NCI-H128 (cell line): ENCODE results near the gene MGAM2.
"Not testable (repeated sequence)": the region's sequence is repeated elsewhere in the genome, so short reads cannot be mapped to it uniquely, and the experiment has no call there.

Source experiments
- DNase-seq: peaks from one replicate; lab custom pipeline; 2025; ENCODE audit not compliant: unreplicated experiment; lab: John Stamatoyannopoulos, UW

MGAM2 gene

DNA sequence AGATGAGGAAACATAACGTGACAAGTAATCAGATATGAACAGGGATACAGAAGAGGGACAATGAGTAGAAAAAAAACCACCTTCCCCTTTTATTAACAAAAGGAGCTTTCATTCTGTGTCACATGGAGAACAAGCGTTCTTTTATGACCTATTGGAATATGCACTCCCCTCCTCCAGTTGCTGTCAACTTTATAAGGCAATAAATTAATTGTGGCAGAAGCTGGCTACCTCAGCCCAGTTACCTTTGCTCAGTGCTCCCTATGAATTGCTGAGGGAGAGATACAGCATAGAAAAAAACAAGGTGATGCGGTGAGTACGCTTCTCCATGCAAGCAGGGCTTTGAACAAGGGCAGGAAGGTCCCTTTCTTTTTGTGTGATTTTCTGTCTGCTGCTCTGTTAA is at the start of gene MGAM2:
Gene MGAM2 (plus strand): TSS at position 220 of the 400 bp plus-strand sequence. CDS start 5,156 bp downstream, outside the sequence.
- no peak for DNase-seq

DNA sequence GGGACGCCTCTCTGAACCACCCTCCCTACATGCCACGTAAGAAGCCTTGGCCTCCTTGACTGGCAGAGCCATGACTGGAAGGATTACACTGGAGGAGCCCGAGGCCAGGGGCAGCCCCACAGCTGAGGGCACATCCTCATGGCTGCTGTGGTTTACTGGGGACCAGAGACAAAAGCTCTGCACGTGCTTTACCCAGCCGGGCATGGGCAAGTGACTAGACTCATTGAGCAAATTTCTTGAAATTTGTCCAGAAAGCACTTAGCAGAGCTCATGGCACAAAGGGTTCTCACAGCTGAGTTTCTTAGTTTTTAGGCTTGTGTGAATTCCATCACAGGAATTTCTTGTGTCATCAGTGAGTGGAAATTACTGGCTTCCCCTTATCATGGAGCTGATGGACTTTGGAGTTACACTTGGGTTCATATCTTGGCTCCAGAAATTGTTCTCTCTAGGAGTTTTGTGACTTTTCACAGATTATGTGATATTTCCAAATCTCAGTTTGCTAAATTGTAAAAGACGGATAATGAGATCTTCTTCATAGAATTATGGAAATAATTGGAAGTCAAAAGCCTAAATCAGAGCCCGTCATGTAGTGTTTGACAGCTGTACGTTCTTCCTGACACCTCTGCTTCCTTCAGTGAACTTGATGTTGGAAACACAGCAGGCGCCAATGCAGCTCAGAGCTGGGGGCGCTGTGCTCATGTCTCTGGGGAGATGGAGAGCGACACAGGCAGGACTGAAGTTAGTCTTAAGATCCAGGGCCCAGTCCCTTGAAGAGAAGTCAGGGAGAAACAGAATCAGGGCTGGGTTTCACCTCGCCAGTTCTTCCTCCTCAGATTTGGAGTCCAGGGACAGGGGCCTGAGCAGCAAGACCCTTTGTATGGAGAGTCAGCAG is 47.7 kb upstream of the MGAM2 start:
- DNase-seq = no peak

DNA sequence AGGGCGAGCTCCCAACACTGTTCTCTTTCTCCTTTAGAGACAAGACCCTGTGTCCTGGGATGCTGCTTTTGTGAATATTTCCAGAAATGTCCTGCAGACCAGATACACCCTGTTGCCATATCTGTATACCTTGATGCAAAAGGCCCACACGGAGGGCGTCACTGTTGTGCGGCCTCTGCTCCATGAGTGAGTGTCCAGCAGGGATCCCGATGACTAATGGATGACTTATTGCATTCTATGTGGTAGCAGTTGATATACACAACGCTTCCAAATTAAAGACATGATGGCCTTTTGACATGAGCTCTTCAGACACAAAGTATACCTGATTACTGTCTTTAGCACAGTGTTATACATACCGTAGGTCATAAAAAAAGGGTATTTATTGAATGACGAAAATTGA is 45.0 kb upstream of the MGAM2 start:
- DNase-seq = no peak

DNA sequence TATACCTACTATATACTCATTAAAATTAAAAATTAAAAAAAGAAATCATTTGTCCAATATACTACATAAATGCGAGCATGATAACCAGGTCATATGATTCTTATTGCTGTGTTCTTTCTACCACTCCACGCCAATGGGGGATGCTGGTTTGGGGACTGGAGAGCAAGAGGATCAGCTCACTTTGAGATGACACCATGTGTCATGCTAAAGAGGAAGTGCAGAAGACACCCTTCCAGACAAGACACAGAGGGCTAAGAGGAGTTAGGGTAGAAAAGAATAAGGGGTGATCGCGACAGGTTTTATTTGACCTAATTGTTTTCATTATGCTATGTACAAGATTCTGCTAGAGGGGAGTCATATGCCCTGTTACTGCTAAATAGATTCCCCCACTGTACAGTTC is 33.8 kb upstream of the MGAM2 start:
- DNase-seq = no peak

DNA sequence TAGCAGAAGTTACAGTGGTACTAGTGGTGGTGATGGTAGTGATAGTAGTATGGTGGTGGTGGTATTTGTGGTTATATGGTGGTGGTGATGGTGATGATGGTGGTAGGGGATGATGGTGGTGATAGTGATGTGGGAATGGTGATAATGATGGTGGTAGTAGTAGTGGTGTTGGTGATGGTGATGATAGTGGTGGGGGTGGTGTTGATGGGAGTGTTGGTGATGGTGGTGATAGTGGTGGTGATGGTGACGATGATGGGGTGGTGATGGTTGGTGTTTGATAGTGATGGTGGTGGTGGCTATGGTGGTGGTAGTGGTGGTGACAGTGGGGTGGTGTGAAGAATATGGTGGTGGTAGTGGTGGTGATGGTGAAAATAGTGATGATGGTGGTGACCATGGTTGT is 27.9 kb upstream of the MGAM2 start:
- DNase-seq = no peak

DNA sequence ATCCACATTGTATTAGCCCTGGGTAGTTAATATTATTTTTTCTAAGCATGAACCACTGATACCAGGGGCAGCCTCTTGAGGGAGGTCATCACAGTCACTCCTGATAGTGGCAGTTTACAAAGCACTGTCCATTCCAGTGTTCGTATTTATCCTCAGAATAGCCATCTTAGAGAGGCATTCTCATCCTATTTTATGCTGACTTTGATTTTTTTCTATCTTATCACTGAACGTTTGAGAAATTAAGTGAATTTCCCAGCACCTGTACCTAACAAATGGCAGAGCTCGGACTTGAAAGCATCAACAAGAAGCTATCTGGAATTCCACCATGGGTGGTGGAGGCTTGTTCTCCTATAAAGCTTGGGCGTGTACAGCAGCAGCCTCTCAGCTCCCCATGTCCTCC is 26.1 kb upstream of the MGAM2 start:
- DNase-seq = no peak

DNA sequence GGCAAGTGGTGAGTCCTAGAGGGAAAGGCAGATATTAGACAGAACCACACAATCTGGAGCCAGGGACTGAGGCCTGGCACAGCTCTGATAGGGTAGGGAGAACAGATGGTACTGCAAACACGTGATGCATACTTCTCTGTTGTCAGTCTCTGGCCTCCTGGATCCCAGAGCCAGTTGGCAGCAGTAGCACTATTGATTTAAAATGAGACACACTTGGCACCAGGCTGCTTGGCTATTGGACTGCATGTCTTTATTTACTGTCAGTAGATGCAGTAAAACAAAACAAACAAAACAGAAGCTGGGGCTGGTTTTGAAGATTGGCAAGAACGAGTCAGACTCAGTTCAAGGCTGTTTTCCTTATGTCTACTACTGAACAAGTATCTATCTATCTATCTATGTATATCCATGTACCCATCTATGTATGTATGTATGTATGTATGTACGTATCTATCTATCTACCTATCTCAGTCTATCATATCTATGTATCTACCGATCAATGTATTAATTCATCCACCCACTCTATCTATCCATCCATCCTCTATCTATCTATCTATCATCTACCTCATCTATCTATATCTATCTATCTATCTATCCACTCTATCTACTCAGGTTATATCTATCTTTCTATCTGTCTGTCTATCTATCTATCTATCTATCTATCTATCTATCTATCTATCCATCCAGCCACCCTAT is 23.4 kb upstream of the MGAM2 start:
- no peak for DNase-seq

DNA sequence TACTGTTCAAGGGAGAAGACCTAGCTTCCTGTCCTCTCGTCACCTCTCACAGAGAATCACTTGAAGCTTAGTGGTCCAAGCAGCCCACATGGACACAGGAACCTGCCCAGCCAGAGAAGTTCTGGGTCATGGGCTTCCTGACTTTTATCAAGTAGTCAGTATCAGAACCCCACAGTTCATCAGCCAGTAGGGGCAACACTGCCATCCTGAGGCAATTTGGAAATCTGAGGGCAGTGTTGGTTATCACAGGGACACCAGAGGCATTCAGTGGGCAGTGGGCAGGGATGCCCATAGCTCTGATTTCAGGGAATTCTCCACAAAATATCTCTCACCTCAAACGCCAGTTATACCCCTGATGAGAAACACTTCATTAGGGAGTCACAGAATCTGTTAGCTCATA is 22.5 kb upstream of the MGAM2 start:
- no peak for DNase-seq

DNA sequence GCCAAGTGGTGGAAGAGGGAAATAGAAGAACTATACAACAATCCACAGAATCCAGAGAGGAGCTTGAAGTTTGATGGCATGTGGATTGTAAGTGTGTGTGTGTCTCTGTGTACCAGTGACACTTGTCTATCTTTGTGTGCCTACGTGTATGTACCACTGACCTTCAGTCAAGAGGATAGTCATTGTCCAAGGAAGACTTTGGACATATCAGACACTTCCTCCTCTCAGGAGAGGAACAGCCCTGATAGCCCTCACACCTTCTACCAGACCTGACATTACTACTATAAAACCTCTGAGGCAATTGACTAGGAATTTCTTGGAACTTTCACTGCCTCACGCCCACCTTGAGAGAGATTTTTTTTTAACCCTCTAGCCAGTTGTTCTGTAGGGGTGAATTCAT is 19.6 kb upstream of the MGAM2 start:
- no peak for DNase-seq

DNA sequence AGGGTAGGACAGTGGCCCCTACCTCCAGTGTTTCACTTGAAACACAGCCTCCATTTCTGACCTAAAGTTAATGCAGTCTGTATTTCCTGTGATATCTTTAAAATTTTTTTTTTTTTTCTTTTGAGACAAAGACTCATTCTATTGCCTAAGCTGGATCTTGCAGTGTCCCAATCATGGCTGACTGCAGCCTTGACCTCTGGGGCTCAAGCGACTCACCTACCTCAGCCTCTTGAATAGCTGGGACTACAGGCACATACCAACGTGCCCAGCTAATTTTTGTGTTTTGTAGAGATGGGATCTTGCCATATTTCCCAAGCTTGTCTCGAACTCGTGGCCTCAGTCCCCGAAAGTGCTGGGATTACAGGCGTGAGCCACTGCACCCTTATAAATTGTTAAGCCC is 16.7 kb upstream of the MGAM2 start:
- DNase-seq = no peak

DNA sequence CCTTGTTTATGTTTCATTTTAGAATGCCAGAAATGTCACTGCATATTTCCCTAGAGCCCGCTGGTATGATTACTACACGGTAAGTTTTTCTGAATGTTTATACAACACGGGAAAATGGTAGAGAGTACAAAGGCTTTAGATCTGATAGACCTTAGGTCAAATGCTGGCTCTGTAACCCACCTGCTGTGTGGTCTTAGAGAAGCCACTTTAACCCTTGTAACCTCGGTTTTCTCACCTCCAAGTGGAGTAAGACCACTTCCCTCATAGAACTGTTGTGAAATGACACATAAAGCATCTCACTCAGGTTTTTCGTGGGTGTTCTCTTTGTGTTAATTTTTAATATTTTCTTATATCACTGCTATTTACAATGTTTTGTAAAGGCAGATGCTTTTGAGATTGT is 13.9 kb upstream of the MGAM2 start:
- no peak for DNase-seq

DNA sequence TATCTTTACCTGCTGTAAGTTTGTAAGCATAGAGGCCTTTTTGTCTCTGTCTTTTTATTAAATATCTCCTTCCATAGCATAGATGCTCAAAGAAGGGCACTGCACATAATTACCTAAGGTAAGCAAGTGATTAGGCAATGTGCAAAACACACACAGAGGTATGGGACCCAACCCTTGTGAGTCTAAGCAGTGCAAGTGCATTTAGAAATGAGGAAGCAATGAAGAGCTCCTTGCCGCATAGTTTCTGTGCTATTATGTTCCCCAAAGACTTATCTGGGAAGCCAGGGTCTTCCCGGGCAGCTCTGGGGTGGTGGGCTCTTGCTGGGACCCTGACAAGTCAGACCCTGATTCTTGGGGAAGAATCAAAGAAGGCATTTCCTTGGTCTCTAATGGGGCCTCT is 13.5 kb upstream of the MGAM2 start:
- no peak for DNase-seq

DNA sequence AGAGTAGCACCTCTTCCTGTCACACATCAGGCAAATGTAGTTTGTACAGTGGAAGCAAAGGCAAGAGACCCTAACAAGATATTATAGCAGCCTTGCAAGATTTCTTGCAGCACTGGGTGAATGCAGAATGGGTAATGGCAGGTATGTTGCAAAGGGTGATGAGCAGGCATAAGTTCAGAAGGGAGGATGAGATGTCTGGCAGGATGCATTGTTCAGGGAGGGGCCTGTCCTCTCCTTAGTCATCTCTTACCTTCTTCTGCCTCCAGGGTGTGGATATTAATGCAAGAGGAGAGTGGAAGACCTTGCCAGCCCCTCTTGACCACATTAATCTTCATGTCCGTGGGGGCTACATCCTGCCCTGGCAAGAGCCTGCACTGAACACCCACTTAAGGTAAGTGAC is 12.2 kb upstream of the MGAM2 start:
- not testable (repeated sequence) for DNase-seq

DNA sequence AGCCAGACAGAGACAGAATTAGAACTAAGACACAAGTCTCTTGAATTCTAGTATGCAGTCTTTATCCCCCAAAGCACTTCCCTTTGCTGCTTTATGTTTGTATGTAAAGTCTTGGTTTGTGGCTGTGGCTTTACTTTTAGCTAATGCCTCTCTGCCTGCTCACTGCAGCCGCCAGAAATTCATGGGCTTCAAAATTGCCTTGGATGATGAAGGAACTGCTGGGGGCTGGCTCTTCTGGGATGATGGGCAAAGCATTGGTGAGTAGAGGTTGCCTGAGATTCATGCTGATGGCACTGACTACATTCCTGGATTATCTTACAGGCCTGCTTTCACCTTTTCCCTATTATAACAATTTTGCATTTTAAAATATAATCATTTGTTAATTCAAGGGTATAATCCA is 10.9 kb upstream of the MGAM2 start:
- DNase-seq = no peak

DNA sequence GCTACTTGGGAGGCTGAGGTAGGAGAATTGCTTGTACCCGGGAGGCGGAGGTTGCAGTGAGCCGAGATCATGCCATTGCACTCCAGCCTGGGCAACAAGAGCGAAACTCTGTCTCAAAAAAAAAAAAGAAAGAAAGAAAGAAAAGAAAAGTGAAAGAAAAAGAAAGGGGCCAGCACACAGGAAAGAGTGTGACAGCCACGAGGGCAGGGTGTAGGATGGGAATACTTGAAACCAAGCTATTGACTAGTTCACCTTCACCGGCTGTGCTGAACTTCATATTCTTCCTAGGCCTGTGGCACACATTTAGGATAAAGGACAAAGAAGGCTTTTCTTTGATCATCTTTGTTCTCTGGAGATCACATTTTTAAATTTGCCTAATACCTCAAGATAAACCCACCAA is 9.7 kb upstream of the MGAM2 start:
- not testable (repeated sequence) for DNase-seq

DNA sequence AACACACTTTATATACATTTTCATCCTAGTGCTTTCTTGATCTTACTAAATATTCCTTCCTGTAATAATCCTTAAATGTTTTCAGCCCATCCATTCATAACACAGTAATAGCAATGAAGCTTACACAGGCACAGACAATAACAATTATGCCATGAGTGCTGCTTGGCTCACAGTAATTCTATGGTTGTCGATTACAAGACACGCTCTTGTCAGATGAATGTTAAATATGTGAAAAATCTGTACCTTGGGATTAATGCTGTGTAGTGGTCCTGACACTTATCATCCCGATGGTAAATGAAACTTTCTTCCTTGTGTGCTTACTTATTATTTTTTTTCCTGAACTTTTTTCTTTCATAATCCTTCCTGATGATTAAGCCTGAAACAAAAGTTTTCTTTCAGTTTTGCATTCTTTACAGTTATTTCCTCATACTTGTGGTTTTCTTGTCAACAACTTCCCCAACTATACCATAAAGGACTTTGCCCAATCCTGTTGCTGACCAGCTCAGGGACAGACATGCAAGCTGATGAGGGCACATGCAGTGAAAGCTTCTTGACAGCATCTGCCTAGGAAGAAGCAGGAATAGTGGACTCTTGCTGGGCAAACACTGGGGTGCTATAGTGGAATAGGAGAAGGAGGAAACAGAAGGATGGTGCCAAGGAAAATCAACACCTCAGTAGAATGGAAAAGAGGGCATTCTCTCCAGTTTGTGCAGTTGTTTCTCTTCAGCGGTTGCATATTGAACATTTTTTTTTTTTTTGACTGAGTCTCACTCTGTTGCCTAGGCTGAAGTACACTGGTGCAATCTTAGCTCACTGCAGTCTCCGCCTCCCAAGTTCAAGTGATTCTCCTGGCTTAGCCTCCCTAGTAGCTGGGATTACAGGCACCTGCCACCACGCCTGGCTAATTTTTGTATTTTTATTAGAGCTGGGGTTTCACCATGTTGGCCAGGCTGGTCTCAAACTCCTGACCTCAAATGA is 6.7 kb upstream of the MGAM2 start:
- DNase-seq = no peak

DNA sequence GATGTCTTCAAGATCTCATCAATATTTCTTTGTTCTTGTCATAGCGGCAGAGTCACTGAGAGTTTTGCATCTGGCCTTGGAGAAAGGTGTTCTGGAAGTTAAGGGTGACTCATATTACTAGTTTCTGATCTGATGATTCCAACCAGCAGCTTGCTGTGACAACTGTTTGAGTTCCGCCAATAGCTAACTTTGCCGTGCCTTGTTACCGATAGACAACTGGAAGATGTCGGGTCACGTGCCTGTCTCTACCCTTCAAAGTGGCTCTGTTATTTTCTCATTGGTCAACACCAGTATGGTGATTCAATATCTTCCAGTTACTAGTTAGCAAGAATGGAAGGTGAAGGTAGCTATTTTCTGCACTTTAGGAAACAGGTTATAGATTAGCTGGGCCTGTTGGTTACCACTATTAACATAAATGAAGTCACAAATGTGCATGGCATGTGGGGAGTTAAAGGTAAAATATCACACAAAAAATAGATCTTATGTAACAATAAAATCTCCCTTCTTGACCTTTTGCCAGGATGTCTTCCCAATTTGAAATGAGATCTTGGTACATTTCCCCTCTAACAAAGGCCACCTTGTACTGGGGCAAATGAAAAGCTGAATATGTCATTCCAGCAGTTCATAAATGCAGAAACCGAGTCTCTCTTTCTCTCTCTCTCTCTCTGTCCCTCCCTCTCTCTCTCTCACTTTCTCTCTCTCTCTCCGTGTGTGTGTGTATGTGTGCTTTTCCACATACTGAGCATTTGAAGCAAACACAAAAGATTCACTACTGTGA is 2.6 kb upstream of the MGAM2 start:
- no peak for DNase-seq

DNA sequence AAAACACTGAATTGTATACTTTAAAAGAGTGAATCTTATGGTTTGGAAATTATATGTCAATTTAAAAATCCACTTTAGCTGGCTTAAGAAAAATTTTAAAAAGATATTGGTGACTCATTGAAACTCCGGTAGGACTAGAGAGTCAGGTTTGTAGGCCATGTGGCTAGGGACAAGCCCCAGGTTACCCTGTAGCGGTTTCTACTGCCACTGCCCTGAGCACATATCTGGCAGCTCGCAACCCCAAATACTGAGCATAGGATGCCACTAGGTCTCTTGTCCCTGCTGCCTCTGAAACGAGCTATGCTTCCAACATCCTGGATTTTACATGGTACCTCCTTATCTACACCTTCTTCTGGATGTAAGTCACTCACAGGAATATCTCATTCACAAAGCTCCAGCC is 1.4 kb upstream of the MGAM2 start:
- DNase-seq = no peak

DNA sequence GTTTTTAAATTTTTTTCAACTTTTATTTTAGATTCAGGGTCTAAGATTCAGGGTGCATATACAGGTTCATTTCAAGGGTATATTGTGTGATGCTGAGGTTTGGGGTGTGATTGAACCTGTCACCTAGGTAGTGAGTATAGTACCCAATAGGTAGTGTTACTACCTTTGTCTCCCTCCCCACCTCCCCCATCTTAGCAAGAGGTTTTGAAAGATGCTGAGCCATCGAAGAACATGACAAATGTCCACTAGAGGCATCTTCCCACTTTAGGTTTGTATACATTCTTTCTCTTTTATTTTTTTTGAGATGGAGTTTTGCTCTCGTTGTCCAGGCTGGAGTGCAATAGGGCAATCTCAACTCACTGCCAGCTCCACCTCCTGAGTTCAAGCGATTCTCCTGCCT is 880 bp upstream of the MGAM2 start:
- DNase-seq = no peak

DNA sequence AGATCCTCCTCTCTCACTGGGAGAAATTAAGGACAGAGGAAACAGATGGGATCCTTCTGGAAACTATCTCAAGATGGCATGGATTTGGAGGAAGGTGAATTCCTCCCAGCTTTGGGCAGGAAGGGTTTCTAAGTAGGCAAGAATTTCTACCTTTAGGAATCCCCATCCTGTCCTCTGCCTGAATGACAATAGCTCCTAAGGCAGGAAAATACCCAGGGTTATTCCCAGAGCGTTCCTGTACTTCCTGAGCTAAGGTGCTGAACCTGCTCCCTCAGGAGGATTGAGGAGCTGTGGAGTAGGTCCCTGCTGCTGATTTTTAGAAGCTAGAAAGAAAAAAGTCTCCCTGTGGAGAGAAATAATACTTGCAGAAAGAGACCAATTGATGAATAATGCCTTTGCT is 568 bp downstream of the MGAM2 start:
- no peak for DNase-seq

DNA sequence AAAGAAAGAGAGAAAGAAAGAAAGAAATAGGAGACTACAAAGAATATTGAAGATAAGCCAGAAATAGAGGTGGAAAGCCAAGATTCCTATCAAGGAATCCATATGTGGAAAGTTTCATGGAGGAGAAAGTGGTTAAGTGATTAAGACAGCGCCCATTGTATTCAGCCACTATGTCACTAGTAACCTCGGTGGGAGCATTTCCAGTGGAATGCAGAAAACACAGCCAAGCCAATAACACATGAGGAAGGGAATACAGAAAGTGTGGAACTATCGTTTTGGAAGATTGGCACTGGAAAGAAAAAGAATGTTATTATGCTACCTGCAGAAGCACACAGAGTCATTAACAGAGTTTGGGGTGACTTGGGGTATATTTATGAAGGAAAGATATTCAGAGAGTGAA is 2.7 kb downstream of the MGAM2 start:
- DNase-seq = no peak
